Bronchial epithelial cell (primary cell): ENCODE results near the gene KRT86. TPM values are rescaled to one million over a fixed set of nuclear protein-coding genes. Genes with fewer than 3 reads are reported as not detected.
"Not testable (repeated sequence)": the region's sequence is repeated elsewhere in the genome, so short reads cannot be mapped to it uniquely, and the experiment has no call there.

ENCODE experiments used
- DNase-seq: peaks from one replicate; pipeline ENCODE4 v3.0.0-alpha.2; 2010; ENCODE audit warnings: low read depth
- FAIRE-seq: peaks from 2 replicates; lab custom pipeline; 2011; peaks lifted over from hg19 to GRCh38; lab: Jason Lieb, UNC
- H3K27me3 ChIP-seq: 2 replicates; pipeline ENCODE4 v1.5.1; 2011; ENCODE audit warnings: low read length; ENCODE audit not compliant: control insufficient read depth, insufficient read depth
- H3K36me3 ChIP-seq: 2 replicates; pipeline ENCODE4 v1.5.1; 2011; ENCODE audit warnings: low read length; ENCODE audit not compliant: control insufficient read depth, insufficient read depth
- H3K4me3 ChIP-seq: 2 replicates; pipeline ENCODE4 v1.5.1; 2011; ENCODE audit warnings: mild to moderate bottlenecking, low read depth, low read length, control low read depth
- total RNA-seq: library from RNA; depleted of rRNA; stranded (reverse); fragments of >200 nt; gene quantifications from 2 replicates; pipeline ENCODE4 v1.2.1, GENCODE V29; 2014
- TF ChIP-seq, protein P1 (sequence below): IDR thresholded peaks from 2 replicates; pipeline ENCODE4 v1.5.1; 2011; ENCODE audit warnings: mild to moderate bottlenecking, moderate library complexity, low read length, control low read depth, inconsistent platforms; ENCODE audit not compliant: insufficient read depth, severe bottlenecking

KRT86 gene
- total RNA-seq, 1 donor from 2014 or later = 0.26 TPM

DNA sequence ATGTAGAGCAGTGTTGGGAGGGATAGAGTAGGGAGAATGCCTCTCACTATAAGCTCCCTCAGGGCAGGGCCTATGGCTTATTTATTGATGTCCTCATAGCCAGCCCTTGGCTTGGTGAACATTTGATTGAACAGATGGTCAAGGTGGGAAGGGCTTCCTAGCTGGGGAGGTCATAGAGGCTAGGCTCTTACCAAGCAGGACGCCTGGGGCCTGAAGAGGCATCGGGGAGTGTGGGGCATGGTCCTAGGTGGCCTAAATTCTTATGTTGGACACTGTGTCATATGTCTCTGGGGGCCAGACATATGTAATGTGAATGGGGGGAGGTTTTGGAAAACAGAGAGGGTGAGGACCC is 17.9 kb upstream of the KRT86 start:
- Histone ChIP-seq H3K36me3 (no peaks in the 10 kb centered on the region), H3K4me3 (no peak overlapping the region), H3K27me3 (peaks cover 2% of the 10 kb centered on the region)
- TF ChIP-seq, protein P1, sequence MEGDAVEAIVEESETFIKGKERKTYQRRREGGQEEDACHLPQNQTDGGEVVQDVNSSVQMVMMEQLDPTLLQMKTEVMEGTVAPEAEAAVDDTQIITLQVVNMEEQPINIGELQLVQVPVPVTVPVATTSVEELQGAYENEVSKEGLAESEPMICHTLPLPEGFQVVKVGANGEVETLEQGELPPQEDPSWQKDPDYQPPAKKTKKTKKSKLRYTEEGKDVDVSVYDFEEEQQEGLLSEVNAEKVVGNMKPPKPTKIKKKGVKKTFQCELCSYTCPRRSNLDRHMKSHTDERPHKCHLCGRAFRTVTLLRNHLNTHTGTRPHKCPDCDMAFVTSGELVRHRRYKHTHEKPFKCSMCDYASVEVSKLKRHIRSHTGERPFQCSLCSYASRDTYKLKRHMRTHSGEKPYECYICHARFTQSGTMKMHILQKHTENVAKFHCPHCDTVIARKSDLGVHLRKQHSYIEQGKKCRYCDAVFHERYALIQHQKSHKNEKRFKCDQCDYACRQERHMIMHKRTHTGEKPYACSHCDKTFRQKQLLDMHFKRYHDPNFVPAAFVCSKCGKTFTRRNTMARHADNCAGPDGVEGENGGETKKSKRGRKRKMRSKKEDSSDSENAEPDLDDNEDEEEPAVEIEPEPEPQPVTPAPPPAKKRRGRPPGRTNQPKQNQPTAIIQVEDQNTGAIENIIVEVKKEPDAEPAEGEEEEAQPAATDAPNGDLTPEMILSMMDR = no peak
- FAIRE-seq = no peak
- DNase-seq = no peak

DNA sequence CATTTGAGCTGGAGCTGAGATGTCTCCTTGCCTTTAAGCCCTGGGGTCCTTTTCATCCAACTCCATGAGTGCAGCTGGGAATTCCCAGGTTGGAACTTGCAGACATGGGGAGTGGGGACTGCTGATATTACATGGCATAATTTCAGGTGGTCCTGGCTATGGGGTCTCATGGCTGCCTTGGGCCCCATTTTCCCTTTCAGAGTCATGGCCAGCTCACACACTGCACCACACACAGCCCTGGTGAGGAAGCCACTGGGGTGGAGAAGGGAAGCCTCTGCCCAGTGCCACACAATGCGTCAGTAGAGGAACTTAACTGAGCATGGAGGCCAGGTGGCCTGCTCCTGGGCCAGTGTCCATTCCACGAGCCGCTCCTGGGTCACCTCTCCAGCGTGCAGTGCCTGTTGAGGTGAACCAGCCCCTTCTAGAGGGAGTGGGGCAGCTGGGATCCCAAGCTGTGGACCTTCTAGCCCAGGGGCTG is 17.3 kb upstream of the KRT86 start:
- DNase-seq (no peak), FAIRE-seq (no peak)
- H3K27me3 ChIP-seq = peaks cover 2% of the 10 kb centered on the region
- no peaks in the 10 kb centered on the region for H3K36me3 ChIP-seq
- no peak overlapping the region for H3K4me3 ChIP-seq
- TF ChIP-seq, protein P1 = no peak

DNA sequence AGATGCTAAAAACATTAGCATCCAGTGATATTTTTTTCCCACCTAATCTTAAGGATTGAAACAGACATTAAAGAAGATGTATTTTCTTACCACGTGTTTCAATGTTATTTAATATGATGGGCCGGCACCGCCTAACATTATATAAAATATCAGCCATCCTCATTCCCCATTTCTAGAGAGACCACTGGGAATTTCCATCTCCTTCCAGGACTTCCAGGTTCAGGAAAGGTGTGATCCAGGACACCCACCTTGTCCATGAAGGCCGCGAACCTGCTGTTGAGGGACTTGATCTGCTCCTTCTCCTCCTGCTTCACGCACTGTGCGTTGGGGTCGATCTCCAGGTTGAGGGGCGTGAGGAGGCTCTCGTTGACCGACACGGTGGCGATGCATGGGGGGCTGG is 16.5 kb upstream of the KRT86 start:
- DNase-seq, H3K4me3 ChIP-seq, H3K27me3 ChIP-seq, FAIRE-seq, H3K36me3 ChIP-seq: not testable (repeated sequence)

DNA sequence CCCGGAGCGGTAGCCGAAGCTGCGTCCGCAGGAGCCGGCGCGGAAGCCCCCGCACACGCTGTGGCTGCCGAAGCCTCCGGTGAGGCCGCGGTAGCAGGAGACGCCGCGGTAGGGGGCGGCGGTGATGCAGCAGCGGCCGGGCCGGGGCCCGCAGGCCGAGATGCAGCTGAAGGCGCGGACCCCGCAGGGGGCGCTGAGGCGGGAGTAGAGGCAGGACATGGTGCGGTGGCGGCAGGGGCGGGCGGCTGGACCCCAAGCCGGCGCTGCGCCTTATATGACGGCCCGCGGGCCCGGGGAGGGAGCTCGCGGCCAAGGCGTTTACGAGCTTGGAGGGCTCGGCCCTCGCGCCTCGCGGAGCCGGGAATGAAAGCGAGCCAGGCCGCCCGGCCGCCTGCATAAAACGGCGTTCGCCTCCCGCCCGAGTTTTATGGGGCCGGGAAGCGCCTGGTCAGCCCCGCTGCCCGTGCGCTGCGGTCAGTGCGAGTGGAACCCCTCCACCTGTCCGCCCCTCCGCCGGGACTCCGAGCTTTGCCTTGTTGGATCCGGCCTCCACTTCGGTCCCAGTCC is 16.0 kb upstream of the KRT86 start:
- H3K36me3 ChIP-seq = no peaks in the 10 kb centered on the region
- TF ChIP-seq, protein P1 = no peak
- DNase-seq (no peak), FAIRE-seq (no peak)
- peaks cover 2% of the 10 kb centered on the region for H3K27me3 ChIP-seq
- H3K4me3 ChIP-seq = no peak overlapping the region

DNA sequence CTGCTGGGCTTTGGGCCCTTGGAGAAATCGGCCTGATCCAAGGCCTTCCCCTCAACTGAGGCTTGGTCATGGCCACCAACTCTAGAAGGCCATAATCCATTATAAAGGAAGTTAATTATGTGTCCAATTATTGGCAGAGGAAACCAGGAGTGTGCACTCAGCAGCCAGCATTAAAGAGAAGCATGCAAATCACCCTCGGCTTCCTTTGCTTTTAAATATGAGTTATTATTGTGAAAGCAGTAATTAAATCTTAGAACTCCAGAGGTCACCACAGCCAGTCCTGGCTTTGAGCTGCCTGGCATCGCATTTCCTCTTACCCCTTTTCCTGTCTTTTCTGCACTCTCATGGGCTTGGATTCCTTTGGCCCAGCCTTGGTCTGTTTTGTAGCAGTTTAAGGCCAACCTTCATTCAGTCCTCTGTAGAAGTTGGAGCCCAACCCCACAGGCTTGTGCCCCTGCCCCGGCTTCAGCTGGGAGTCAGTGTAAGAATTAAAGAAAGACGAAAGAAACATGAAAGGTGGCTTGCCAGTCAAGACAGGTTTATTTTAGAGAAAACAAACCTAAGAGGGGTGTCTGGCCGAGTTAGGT is 14.7 kb upstream of the KRT86 start:
- H3K4me3 ChIP-seq = no peak overlapping the region
- FAIRE-seq = no peak
- no peaks in the 10 kb centered on the region for H3K36me3 ChIP-seq
- DNase-seq = no peak
- H3K27me3 ChIP-seq = peaks cover 2% of the 10 kb centered on the region
- TF ChIP-seq, protein P1 = no peak

DNA sequence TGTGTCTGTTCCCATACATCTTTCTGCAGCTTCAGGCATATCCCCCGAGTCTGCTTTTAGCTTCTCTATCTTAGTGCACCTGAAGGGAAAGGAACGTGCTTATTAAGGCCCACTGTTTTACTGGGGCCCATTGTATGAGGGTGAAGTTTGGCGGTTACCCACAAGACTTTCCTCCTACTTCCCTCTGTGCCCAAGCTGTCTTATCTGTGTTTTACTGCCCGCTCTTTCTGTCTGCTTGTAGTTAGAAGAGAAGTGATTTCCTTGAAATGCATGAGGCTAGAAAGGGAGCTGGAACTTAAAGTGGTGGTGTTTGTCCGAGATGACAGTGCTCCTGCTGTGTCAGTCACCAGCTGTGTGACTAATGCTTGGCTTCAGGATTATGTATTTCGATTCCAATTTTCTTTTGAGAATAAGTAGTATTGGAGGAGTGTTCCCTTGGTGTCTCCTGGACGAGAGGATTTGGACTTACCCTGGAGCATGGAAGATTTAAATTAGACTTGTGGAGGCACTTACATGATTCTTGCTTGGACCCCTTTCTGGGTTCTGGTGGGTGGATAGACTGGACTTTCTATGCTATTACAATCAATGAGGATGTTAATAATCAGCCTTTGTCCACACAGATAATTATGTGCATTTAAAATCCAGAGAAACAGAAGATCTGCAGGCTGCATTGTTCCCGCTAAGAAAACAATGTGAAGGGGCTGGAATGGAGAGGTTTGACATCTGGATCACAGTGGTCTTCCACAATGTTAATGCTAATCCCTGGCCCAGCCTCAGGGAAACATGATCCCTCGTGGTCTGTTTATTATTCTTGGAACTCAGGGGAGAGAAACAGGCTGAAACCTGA is 13.9 kb upstream of the KRT86 start:
- H3K36me3 ChIP-seq = no peaks in the 10 kb centered on the region
- no peak for DNase-seq
- peaks cover 2% of the 10 kb centered on the region for H3K27me3 ChIP-seq
- TF ChIP-seq, protein P1 = no peak
- FAIRE-seq = no peak
- no peak overlapping the region for H3K4me3 ChIP-seq
